ENCODE data around the gene ATG4C. TPM values are rescaled to one million over a fixed set of nuclear protein-coding genes. Genes with fewer than 3 reads are reported as not detected.

Gene ATG4C
- total RNA-seq, 1 experiment from 2014 or later = 6.5 TPM

- DNase-seq (ENCODE audit: low read depth, low spot score) = no peak
- Histone ChIP-seq H3K27ac (ENCODE audit: low read length) (peak overlapping the region; percentile 95), H3K4me3 (ENCODE audit: low read depth in 2 of 2, low read length in 2 of 2) (peak overlapping the region; percentile 90), H3K9me3 (ENCODE audit: control insufficient read depth, insufficient read depth, low read depth, low read length) (no peaks in the 10 kb centered on the region), H3K36me3 (ENCODE audit: control insufficient read depth, insufficient read depth, low read length) (no peaks in the 10 kb centered on the region; the same call in 1 of the 2 replicates), H3K4me1 (ENCODE audit: control insufficient read depth, insufficient read depth, low read length) (peaks cover 7% of the 10 kb centered on the region), H3K27me3 (ENCODE audit: control insufficient read depth, insufficient read depth, low read length) (peaks cover 8% of the 10 kb centered on the region; the same call in 1 of the 2 replicates)
- intact Hi-C loops (cut with micrococcal nuclease; ENCODE audit: unreplicated experiment) = no loop called here
- TF ChIP-seq REST (IDR thresholded peaks at IDR 0.05; ENCODE audit: insufficient read depth in 1 of 2, low read depth in 2 of 2, low read length in 1 of 2) (no peak), CTCF (IDR thresholded peaks at IDR 0.05) (no peak), POLR2AphosphoS5 (IDR thresholded peaks at IDR 0.05; ENCODE audit: low read depth, low read length) (no peak), TCF7L2 (IDR thresholded peaks at IDR 0.05; ENCODE audit: low read depth, low read length) (no peak), SIN3A (IDR thresholded peaks at IDR 0.05; ENCODE audit: borderline replicate concordance, insufficient read depth, low read depth, low read length) (no peak)
- ChIA-PET POLR2A (interaction anchor here (0.6 kb wide), 1 partner anchor 776 kb away, joined by 3 read pairs; no protein-coding TSS in a partner anchor), CTCF (no interaction called here)
- no TSS peak for BruUV-seq (replicated peaks)
- ATAC-seq = peak; percentile 54
- in situ Hi-C loops (cut with HindIII; ENCODE audit: low pct_unique_long_range_greater_than_20kb, low sequenced_read_pairs) = no loop called here
These were observed 805 bp downstream of the ATG4C start for GRCh38 chr1:62784509-62785365.

GRCh38 chr1:62790716-62791115 lies 6.8 kb downstream of the ATG4C start:
- Histone ChIP-seq H3K27ac (ENCODE audit: low read length) (no peak overlapping the region), H3K36me3 (ENCODE audit: control insufficient read depth, insufficient read depth, low read length) (no peaks in the 10 kb centered on the region), H3K9me3 (ENCODE audit: control insufficient read depth, insufficient read depth, low read depth, low read length) (no peaks in the 10 kb centered on the region), H3K27me3 (ENCODE audit: control insufficient read depth, insufficient read depth, low read length) (no peaks in the 10 kb centered on the region), H3K4me1 (ENCODE audit: control insufficient read depth, insufficient read depth, low read length) (no peaks in the 10 kb centered on the region), H3K4me3 (ENCODE audit: low read depth in 2 of 2, low read length in 2 of 2) (no peak overlapping the region)
- ATAC-seq (no peak), DNase-seq (ENCODE audit: low read depth, low spot score) (no peak)
- ChIA-PET POLR2A (no interaction called here), CTCF (no interaction called here)
- BruUV-seq (replicated peaks) = no TSS peak
- intact Hi-C loops (cut with micrococcal nuclease; ENCODE audit: unreplicated experiment) = no loop called here
- TF ChIP-seq SIN3A (IDR thresholded peaks at IDR 0.05; ENCODE audit: borderline replicate concordance, insufficient read depth, low read depth, low read length) (no peak), POLR2AphosphoS5 (IDR thresholded peaks at IDR 0.05; ENCODE audit: low read depth, low read length) (no peak), CTCF (IDR thresholded peaks at IDR 0.05) (no peak), TCF7L2 (IDR thresholded peaks at IDR 0.05; ENCODE audit: low read depth, low read length) (no peak), REST (IDR thresholded peaks at IDR 0.05; ENCODE audit: insufficient read depth in 1 of 2, low read depth in 2 of 2, low read length in 1 of 2) (no peak)
- in situ Hi-C loops (cut with HindIII; ENCODE audit: low pct_unique_long_range_greater_than_20kb, low sequenced_read_pairs) = no loop called here

All from Panc1 (cell line).